Vagina (tissue), 2 donors: ENCODE results near the gene ZNF418. TPM values are rescaled to one million over a fixed set of nuclear protein-coding genes. Genes with fewer than 3 reads are reported as not detected.
"Not testable (repeated sequence)": the region's sequence is repeated elsewhere in the genome, so short reads cannot be mapped to it uniquely, and the experiment has no call there.

Experiments
- DNase-seq, 2 donors: peaks; one replicate each; pipeline ENCODE4 v3.0.0-alpha.2; 2017; ENCODE audit errors: extremely low spot score in 2 of 2
- H3K27ac ChIP-seq: fragments of 200-600 bp; sonication (generic); one replicate; pipeline ENCODE4 v1.5.1; 2019
- H3K27me3 ChIP-seq: fragments of 200-600 bp; sonication (generic); one replicate; pipeline ENCODE4 v1.5.1; 2019
- H3K36me3 ChIP-seq, 2 donors: fragments of 200-600 bp; sonication (generic); one replicate each; pipeline ENCODE4 v1.5.1; 2017 to 2019
- H3K4me1 ChIP-seq: fragments of 200-600 bp; sonication (generic); one replicate; pipeline ENCODE4 v1.5.1; 2019
- H3K4me3 ChIP-seq, 2 donors: fragments of 200-600 bp; sonication (generic); 1 replicate in 1 of 2; 2 replicates in 1 of 2; pipeline ENCODE4 v1.5.1; 2016 to 2019
- H3K9me3 ChIP-seq: fragments of 200-600 bp; sonication (generic); one replicate; pipeline ENCODE4 v1.5.1; 2019
- POLR2A ChIP-seq, 2 donors: fragments of 450-650 bp; IDR thresholded peaks; one replicate each; pipeline ENCODE4 v1.6.1; 2017; ENCODE audit warnings: antibody characterized with exemption in 2 of 2, mild to moderate bottlenecking in 2 of 2, moderate library complexity in 2 of 2
- POLR2AphosphoS5 ChIP-seq, 2 donors: sonication (generic); formaldehyde crosslinking; IDR thresholded peaks; one replicate each; pipeline ENCODE4 v1.9.0; 2017; ENCODE audit warnings: antibody characterized with exemption in 2 of 2, mild to moderate bottlenecking in 2 of 2, low read depth in 1 of 2; ENCODE audit not compliant: insufficient read depth in 1 of 2
- intact Hi-C: fragments of 100-400 bp; cut with DNase I; formaldehyde crosslinking; loops from one replicate; pipeline ENCODE4 v1.15.1; 2023
- total RNA-seq: library from RNA; depleted of rRNA; stranded (reverse); fragments of >200 nt; gene quantifications from one replicate; pipeline ENCODE4 v1.2.3, GENCODE V29; 2016
- TF ChIP-seq, protein P1 (sequence below), 3 experiments: fragments of 450-650 bp in 2 of 3; fragments of 200-600 bp in 1 of 3; sonication (generic) in 1 of 3; IDR thresholded peaks; one replicate each; pipeline ENCODE4 v1.5.1; 2017 to 2019; ENCODE audit warnings: antibody characterized with exemption in 3 of 3, mild to moderate bottlenecking in 2 of 3, moderate library complexity in 2 of 3

Gene ZNF418
- total RNA-seq, 1 donor from 2014 or later, result 3.2 TPM

DNA sequence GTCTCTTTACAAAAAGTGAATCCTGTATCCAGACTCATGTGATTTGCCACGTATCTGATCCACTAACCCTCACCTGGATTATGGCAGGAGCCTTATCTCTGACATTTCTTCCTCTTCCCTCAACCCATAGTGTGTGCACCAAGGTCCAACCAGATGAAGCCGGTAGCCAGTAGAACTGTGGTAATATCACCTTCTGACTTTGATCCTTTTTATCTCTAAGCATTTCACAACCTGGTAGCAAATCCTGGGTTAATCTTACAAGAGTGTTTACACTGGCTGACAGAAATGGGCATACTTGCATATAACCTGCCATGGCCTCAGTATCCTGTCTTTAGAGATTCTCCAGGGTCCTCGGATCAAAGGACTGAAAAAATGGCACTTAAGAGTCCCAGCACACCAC lies 20.7 kb downstream of the ZNF418 start:
- Histone ChIP-seq H3K27ac (no peak overlapping the region), H3K36me3 (peaks cover 0 to 53% of the 10 kb centered on the region in 2 donors), H3K4me3 (no peak overlapping the region), H3K4me1 (peaks cover 14% of the 10 kb centered on the region), H3K9me3 (peaks cover 12% of the 10 kb centered on the region), H3K27me3 (no peaks in the 10 kb centered on the region)
- no peak for DNase-seq
- intact Hi-C loops, result no loop called here
- TF ChIP-seq, protein P1, sequence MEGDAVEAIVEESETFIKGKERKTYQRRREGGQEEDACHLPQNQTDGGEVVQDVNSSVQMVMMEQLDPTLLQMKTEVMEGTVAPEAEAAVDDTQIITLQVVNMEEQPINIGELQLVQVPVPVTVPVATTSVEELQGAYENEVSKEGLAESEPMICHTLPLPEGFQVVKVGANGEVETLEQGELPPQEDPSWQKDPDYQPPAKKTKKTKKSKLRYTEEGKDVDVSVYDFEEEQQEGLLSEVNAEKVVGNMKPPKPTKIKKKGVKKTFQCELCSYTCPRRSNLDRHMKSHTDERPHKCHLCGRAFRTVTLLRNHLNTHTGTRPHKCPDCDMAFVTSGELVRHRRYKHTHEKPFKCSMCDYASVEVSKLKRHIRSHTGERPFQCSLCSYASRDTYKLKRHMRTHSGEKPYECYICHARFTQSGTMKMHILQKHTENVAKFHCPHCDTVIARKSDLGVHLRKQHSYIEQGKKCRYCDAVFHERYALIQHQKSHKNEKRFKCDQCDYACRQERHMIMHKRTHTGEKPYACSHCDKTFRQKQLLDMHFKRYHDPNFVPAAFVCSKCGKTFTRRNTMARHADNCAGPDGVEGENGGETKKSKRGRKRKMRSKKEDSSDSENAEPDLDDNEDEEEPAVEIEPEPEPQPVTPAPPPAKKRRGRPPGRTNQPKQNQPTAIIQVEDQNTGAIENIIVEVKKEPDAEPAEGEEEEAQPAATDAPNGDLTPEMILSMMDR (IDR thresholded peaks at IDR 0.05), result no peak
- TF ChIP-seq POLR2A (IDR thresholded peaks at IDR 0.05) (no peak), POLR2AphosphoS5 (IDR thresholded peaks at IDR 0.05; ENCODE audit: insufficient read depth in 1 of 2, low read depth in 1 of 2) (no peak)

DNA sequence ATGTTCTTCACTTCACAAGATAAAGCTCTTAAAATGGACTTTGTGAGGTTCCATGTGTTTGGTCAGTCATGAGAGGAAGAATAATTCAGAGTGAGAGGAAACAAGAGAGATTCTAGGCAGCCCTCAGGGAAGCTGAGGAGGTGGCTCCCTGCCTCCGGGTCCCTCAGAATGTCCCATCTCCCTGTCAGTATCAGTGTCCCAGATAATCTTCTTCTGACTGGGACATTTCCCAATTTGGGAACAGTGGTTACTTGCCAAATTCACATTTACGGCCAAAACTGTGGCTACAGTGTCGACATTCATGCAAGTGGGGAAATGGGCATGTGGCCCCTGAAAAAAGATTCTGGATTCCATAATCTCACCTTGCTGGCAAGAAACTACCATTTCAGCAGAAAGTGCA lies 27.8 kb downstream of the ZNF418 start:
- TF ChIP-seq POLR2AphosphoS5 (IDR thresholded peaks at IDR 0.05; ENCODE audit: insufficient read depth in 1 of 2, low read depth in 1 of 2) (no peak), POLR2A (IDR thresholded peaks at IDR 0.05) (no peak)
- TF ChIP-seq, protein P1 (IDR thresholded peaks at IDR 0.05), result no peak
- Histone ChIP-seq H3K4me1 (no peaks in the 10 kb centered on the region), H3K4me3 (no peak overlapping the region), H3K27ac (no peak overlapping the region), H3K27me3 (no peaks in the 10 kb centered on the region), H3K36me3 (peaks cover 0 to 42% of the 10 kb centered on the region in 2 donors), H3K9me3 (peaks cover 19% of the 10 kb centered on the region)
- DNase-seq, result no peak
- intact Hi-C loops, result no loop called here

DNA sequence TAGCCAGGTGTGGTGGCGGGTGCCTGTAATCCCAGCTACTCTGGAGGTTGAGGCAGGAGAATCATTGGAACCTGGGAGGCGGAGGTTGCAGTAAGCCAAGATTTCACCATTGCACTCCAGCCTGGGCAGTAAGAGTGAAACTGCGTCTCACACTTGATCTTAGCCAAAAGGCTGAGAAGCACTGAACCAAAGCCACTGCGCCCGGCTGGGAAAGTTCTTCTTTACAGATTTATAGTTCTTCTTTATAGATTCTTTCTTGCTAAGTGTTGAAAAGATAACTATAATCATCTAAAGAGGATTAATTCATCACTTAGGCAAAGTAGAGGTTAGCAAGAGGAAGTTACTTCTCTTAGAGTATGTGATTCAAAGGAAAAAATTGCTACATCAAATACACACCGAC lies 29.9 kb downstream of the ZNF418 start:
- Histone ChIP-seq H3K4me3 (no peak overlapping the region), H3K27ac (no peak overlapping the region), H3K9me3 (peaks cover 13% of the 10 kb centered on the region), H3K27me3 (no peaks in the 10 kb centered on the region), H3K36me3 (peaks cover 0 to 21% of the 10 kb centered on the region in 2 donors), H3K4me1 (no peaks in the 10 kb centered on the region)
- DNase-seq, result no peak
- intact Hi-C loops, result no loop called here
- no peak for TF ChIP-seq POLR2AphosphoS5 (IDR thresholded peaks at IDR 0.05; ENCODE audit: insufficient read depth in 1 of 2, low read depth in 1 of 2)

DNA sequence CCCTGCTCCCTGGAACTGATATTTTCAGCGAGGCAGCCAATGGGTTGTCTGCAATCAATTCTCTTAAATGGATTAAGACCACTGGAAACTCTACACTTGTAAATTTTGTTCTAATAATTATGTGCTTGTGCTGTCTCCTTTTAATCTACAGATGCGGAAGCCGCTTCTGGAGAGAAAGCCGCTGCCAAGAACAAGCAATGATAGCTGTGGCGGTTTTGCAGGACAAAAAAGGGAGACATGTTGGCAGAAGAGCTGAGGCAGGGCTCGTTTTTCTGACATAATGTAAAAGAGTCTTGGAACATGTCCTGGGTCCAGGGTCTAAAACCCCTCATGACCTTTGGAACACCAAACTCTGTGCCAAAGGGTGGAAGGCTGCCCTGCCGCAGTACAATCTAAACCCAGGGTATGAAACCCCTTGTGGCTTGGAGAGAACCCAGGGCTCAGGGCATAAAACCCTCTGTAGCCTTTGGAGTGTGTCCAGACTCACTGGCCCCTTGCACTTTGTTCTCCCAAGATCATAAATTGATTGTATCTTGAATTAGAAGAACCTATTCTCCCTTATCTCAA lies 31.5 kb downstream of the ZNF418 start:
- intact Hi-C loops, result no loop called here

DNA sequence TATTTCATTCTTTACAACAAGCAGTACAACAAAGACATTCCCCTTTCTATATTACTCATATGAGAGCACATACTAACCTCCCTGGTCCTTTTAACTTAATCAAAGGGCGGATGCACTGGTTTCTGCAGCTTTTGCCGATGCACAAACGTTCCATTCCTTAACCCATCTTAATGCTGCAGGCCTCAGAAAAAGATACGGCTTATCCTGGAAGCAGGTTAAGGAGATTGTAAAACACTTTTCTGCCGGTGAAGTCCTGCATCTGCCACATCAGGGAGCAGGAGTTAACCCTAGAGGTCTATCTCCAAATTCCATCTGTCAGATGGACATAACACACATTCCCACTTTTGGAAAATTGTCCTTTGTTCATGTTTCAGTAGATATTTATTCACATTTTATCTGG lies 34.9 kb downstream of the ZNF418 start:
- intact Hi-C loops, result no loop called here
- Histone ChIP-seq H3K27ac (no peak overlapping the region), H3K36me3 (no peaks in the 10 kb centered on the region), H3K4me1 (no peaks in the 10 kb centered on the region), H3K4me3 (no peak overlapping the region), H3K27me3 (no peaks in the 10 kb centered on the region), H3K9me3 (peaks cover 3% of the 10 kb centered on the region)
- DNase-seq, result no peak
- TF ChIP-seq, protein P1 (IDR thresholded peaks at IDR 0.05), result no peak
- TF ChIP-seq POLR2A (IDR thresholded peaks at IDR 0.05), result no peak
- no peak for TF ChIP-seq POLR2AphosphoS5 (IDR thresholded peaks at IDR 0.05; ENCODE audit: insufficient read depth in 1 of 2, low read depth in 1 of 2)

More for the DNA sequence above, 31.5 kb downstream of the ZNF418 start:
- peaks cover 0 to 10% of the 10 kb centered on the region in 2 donors for H3K36me3 ChIP-seq
- H3K27ac ChIP-seq, result no peak overlapping the region
- no peak for TF ChIP-seq POLR2A (IDR thresholded peaks at IDR 0.05)
- no peak overlapping the region for H3K4me3 ChIP-seq
- DNase-seq, result no peak
- peaks cover 13% of the 10 kb centered on the region for H3K9me3 ChIP-seq
- no peaks in the 10 kb centered on the region for H3K27me3 ChIP-seq
- H3K4me1 ChIP-seq, result no peaks in the 10 kb centered on the region

DNA sequence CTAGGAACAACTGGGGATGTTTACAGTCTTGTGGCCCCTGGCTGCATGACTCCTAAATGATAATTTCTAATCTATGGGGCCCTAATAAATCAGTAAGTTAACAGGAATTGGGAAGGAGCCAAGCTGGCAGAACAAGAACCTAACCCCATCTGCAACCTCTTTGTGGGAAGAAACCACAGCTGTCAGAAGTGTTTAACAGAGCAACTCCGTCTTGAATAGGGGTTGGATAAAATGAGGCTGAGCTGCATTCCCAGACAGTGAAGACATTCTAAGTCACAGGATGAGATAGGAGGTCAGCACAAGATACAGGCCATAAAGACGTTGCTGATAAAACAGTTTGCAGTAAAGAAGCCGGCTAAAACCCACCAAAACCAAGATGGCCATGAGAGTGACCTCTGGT lies 44.5 kb downstream of the ZNF418 start:
- peaks cover 15% of the 10 kb centered on the region for H3K4me1 ChIP-seq
- intact Hi-C loops, H3K27me3 ChIP-seq, H3K4me3 ChIP-seq, H3K36me3 ChIP-seq, DNase-seq, H3K27ac ChIP-seq, H3K9me3 ChIP-seq: not testable (repeated sequence)
